OCI-LY1 (cell line): Measurements from ENCODE around the gene TMEM200A.
A peak's percentile ranks its signal among the peaks of the same experiment; 100 is the strongest.

ENCODE experiments used
- H2AFZ ChIP-seq: fragments of 200-600 bp; sonication (generic), shearing (Covaris generic); 2 replicates; pipeline ENCODE4 v1.6.0; 2014; ENCODE audit warnings: antibody characterized with exemption, mild to moderate bottlenecking, low read length
- H3F3A ChIP-seq: fragments of 200-600 bp; sonication (generic), shearing (Covaris generic); 2 replicates; pipeline ENCODE4 v1.6.0; 2014; ENCODE audit warnings: mild to moderate bottlenecking, antibody characterized with exemption, low read length, moderate library complexity; ENCODE audit not compliant: insufficient read depth
- H3K27ac ChIP-seq: fragments of 200-600 bp; sonication (generic); 2 replicates; pipeline ENCODE4 v1.5.1; 2014; ENCODE audit warnings: low read length, mixed run types, mild to moderate bottlenecking, low read depth; ENCODE audit not compliant: poor library complexity, severe bottlenecking
- H3K27me3 ChIP-seq: fragments of 200-600 bp; sonication (generic); 2 replicates; pipeline ENCODE4 v1.6.0; 2014; ENCODE audit warnings: antibody characterized with exemption, mild to moderate bottlenecking, low read length, moderate library complexity; ENCODE audit not compliant: insufficient read depth
- H3K36me3 ChIP-seq: fragments of 200-600 bp; sonication (generic); 2 replicates; pipeline ENCODE4 v1.6.1; 2014; ENCODE audit warnings: mild to moderate bottlenecking, antibody characterized with exemption, low read length, moderate library complexity, mixed read lengths; ENCODE audit not compliant: insufficient read depth
- H3K4me1 ChIP-seq: fragments of 200-600 bp; sonication (generic); 2 replicates; pipeline ENCODE4 v1.5.1; 2014; ENCODE audit warnings: mild to moderate bottlenecking, low read length, moderate library complexity; ENCODE audit not compliant: insufficient read depth, severe bottlenecking
- H3K4me2 ChIP-seq: fragments of 200-600 bp; sonication (generic), shearing (Covaris generic); 2 replicates; pipeline ENCODE4 v1.6.1; 2014; ENCODE audit warnings: low read length
- H3K4me3 ChIP-seq: fragments of 200-600 bp; sonication (generic); 2 replicates; pipeline ENCODE4 v1.5.1; 2014; ENCODE audit warnings: low read length, low read depth, mild to moderate bottlenecking, mixed read lengths; ENCODE audit not compliant: poor library complexity, severe bottlenecking
- H3K79me2 ChIP-seq: fragments of 200-600 bp; shearing (Covaris generic); 2 replicates; pipeline ENCODE4 v1.6.1; 2016; ENCODE audit warnings: mixed run types, low read length, mixed read lengths; ENCODE audit not compliant: insufficient read depth
- H3K9ac ChIP-seq: fragments of 200-600 bp; sonication (generic), shearing (Covaris generic); 2 replicates; pipeline ENCODE4 v1.6.1; 2014; ENCODE audit warnings: mild to moderate bottlenecking, low read length, mixed read lengths
- H3K9me2 ChIP-seq: fragments of 200-600 bp; sonication (generic), shearing (Covaris generic); 2 replicates; pipeline ENCODE4 v1.6.1; 2014; ENCODE audit warnings: low read depth, mild to moderate bottlenecking, low read length, mixed read lengths
- H3K9me3 ChIP-seq: fragments of 200-600 bp; shearing (Covaris generic); 2 replicates; pipeline ENCODE4 v1.6.1; 2014; ENCODE audit warnings: low read length, mixed read lengths
- H4K20me1 ChIP-seq: fragments of 200-600 bp; sonication (generic), shearing (Covaris generic); 2 replicates; pipeline ENCODE4 v1.6.0; 2016; ENCODE audit warnings: mild to moderate bottlenecking, low read length; ENCODE audit not compliant: insufficient read depth
- CTCF ChIP-seq: fragments of 200-600 bp; sonication (generic), shearing (Covaris generic); IDR thresholded peaks from 2 replicates; pipeline ENCODE4 v1.5.1; 2017; ENCODE audit warnings: mild to moderate bottlenecking, antibody characterized with exemption, low read length, moderate library complexity, mixed read lengths
- EZH2 ChIP-seq: fragments of 200-600 bp; sonication (generic), shearing (Covaris generic); IDR thresholded peaks from 2 replicates; pipeline ENCODE4 v1.8.0; 2017; ENCODE audit warnings: borderline replicate concordance, mixed run types, mild to moderate bottlenecking, antibody characterized with exemption, low read length, moderate library complexity, mixed read lengths

TMEM200A gene

DNA sequence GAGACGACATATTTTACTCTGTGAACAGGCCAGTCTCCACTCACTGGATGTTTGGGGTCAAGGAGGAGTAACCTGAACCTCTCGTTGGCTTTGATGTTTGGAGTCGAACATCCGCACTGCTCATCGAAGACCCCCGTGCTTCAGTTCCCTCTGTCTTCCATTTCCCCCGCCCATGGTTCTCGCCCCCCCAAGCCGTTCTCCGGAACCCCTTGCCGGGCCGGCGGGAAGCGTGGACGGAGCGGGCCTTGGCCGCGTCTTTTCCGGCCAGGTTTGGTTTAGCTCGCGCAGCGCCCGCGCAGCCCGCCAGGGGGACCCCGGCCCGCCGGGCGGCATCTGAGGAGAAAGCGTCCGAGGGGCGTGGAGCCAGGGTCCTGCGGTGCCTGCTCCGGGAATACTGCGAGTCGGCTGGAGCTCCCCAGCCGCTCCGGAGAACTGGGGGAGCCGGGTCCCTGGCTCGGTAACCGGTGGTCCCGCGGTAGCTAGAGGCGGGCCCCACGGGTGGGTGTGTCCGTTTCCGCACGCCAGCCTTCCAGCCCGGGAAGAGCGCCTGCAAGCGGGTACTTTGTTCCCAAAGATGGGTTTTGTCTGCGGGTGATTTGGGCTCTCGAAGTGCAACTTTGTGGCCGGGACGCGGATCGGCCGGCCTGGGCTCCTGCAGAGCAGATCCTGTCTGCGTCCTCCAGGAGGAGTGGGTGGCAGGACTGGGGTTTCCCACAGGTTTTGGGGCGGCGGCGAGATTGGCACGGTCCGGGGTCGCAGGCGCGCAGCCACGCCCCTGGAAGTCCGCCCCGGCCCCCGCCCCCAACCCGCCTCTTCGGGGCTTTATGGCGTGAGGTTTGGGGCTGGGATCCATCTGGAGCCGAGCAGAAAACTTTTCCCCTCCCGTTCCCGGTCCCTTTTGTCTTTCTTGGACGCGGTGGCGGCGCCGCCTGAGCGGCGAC is at the start of gene TMEM200A:
Gene TMEM200A, plus strand, starts transcription at position 852 of the 941 bp plus-strand sequence. CDS start 74,406 bp downstream, outside the sequence.
- Histone ChIP-seq H3K36me3 (no peaks in the 10 kb centered on the region), H3K27me3 (no peaks in the 10 kb centered on the region), H3K4me2 (no peak within 1 kb of the TSS), H3K79me2 (no peaks in the 10 kb centered on the region), H3K4me1 (no peaks in the 10 kb centered on the region), H3K4me3 (no peak within 1 kb of the TSS), H3F3A (no peaks in the 10 kb centered on the region), H3K27ac (no peak within 1 kb of the TSS), H4K20me1 (no peaks in the 10 kb centered on the region), H3K9me3 (no peaks in the 10 kb centered on the region), H3K9me2 (no peaks in the 10 kb centered on the region), H2AFZ (no peak within 1 kb of the TSS), H3K9ac (no peak within 1 kb of the TSS)
- TF ChIP-seq EZH2 (no peak), CTCF (peak; percentile 20; the same call in 1 of the 2 replicates)

- Histone ChIP-seq H3K27ac (no peak overlapping the region), H3K4me2 (no peak overlapping the region), H3K9me3 (no peaks in the 10 kb centered on the region), H3K79me2 (no peaks in the 10 kb centered on the region; the same call in 1 of the 2 replicates), H3K4me1 (no peaks in the 10 kb centered on the region), H3K4me3 (no peak overlapping the region), H3K36me3 (no peaks in the 10 kb centered on the region), H3F3A (no peaks in the 10 kb centered on the region), H3K9ac (no peak overlapping the region), H2AFZ (no peak overlapping the region), H3K27me3 (no peaks in the 10 kb centered on the region), H4K20me1 (no peaks in the 10 kb centered on the region), H3K9me2 (no peaks in the 10 kb centered on the region)
- TF ChIP-seq CTCF = no peak
- no peak for TF ChIP-seq EZH2
These were observed 44.9 kb upstream of the TMEM200A start for GRCh38 chr6:130320908-130321307.

GRCh38 chr6:130322673-130323268 is 43.0 kb upstream of the TMEM200A start:
- no peaks in the 10 kb centered on the region for H3F3A ChIP-seq
- no peak overlapping the region for H3K9ac ChIP-seq
- H2AFZ ChIP-seq = no peak overlapping the region
- H3K27ac ChIP-seq = no peak overlapping the region
- H3K79me2 ChIP-seq = no peaks in the 10 kb centered on the region
- TF ChIP-seq EZH2 (no peak), CTCF (peak; percentile 96)
- H3K4me3 ChIP-seq = no peak overlapping the region
- H4K20me1 ChIP-seq = no peaks in the 10 kb centered on the region
- H3K27me3 ChIP-seq = no peaks in the 10 kb centered on the region
- no peaks in the 10 kb centered on the region for H3K9me3 ChIP-seq
- no peak overlapping the region for H3K4me2 ChIP-seq
- H3K36me3 ChIP-seq = no peaks in the 10 kb centered on the region
- H3K4me1 ChIP-seq = no peaks in the 10 kb centered on the region
- H3K9me2 ChIP-seq = no peaks in the 10 kb centered on the region
